ENCODE measurements around the gene FLYWCH1. TPM values are rescaled to one million over a fixed set of nuclear protein-coding genes. Genes with fewer than 3 reads are reported as not detected.

FLYWCH1 gene
- total RNA-seq, 1 donor from 2014 or later = 30.8 TPM

GRCh38 chr16:2982402-2982801 is 70.7 kb downstream of the FLYWCH1 start:
- no peak for DNase-seq (ENCODE audit: low spot score)

- DNase-seq (ENCODE audit: low spot score) = peak; percentile 74
These were observed 72.0 kb downstream of the FLYWCH1 start for GRCh38 chr16:2983706-2984136.

GRCh38 chr16:2985462-2985861 is 73.7 kb downstream of the FLYWCH1 start:
- DNase-seq (ENCODE audit: low spot score) = no peak

GRCh38 chr16:2985893-2986355 is 74.2 kb downstream of the FLYWCH1 start:
- DNase-seq (ENCODE audit: low spot score) = no peak

- no peak for DNase-seq (ENCODE audit: low spot score)
These were observed 75.0 kb downstream of the FLYWCH1 start for GRCh38 chr16:2986623-2987188.

GRCh38 chr16:2987286-2987685 is 75.6 kb downstream of the FLYWCH1 start:
- DNase-seq (ENCODE audit: low spot score) = no peak

- peak; percentile 82 for DNase-seq (ENCODE audit: low spot score)
These were observed 76.1 kb downstream of the FLYWCH1 start for GRCh38 chr16:2987833-2988232.

GRCh38 chr16:2988590-2989099 is 76.9 kb downstream of the FLYWCH1 start:
- DNase-seq (ENCODE audit: low spot score) = no peak

GRCh38 chr16:2990891-2991290 is 79.2 kb downstream of the FLYWCH1 start:
- DNase-seq (ENCODE audit: low spot score) = no peak

- DNase-seq (ENCODE audit: low spot score) = no peak
These were observed 80.0 kb downstream of the FLYWCH1 start for GRCh38 chr16:2991566-2992261.

- no peak for DNase-seq (ENCODE audit: low spot score)
These were observed 80.8 kb downstream of the FLYWCH1 start for GRCh38 chr16:2992383-2993081.

GRCh38 chr16:2996298-2996697 is 84.6 kb downstream of the FLYWCH1 start:
- DNase-seq (ENCODE audit: low spot score) = no peak

GRCh38 chr16:2999929-3000328 is 88.2 kb downstream of the FLYWCH1 start:
- DNase-seq (ENCODE audit: low spot score) = no peak

GRCh38 chr16:3000540-3000939 is 88.8 kb downstream of the FLYWCH1 start:
- no peak for DNase-seq (ENCODE audit: low spot score)

Other genes with a start within 250 kb of the FLYWCH1 start
- gene KCTD5, start 229.4 kb upstream of the FLYWCH1 start, total RNA-seq (ENCODE audit: insufficient read depth, low replicate concordance) = 9.6 TPM
- gene PRSS27, start 191.7 kb upstream of the FLYWCH1 start, total RNA-seq (ENCODE audit: insufficient read depth, low replicate concordance) = 1.4 TPM
- 123 TPM for gene SRRM2, start 159.3 kb upstream of the FLYWCH1 start, total RNA-seq (ENCODE audit: insufficient read depth, low replicate concordance)
- gene ELOB, start 134.7 kb upstream of the FLYWCH1 start, total RNA-seq (ENCODE audit: insufficient read depth, low replicate concordance) = 159 TPM
- gene PRSS33, start 124.4 kb upstream of the FLYWCH1 start, total RNA-seq (ENCODE audit: insufficient read depth, low replicate concordance) = 0.96 TPM
- gene PRSS41, start 113.5 kb upstream of the FLYWCH1 start, total RNA-seq (ENCODE audit: insufficient read depth, low replicate concordance) = not detected
- not detected for gene PRSS21, start 94.7 kb upstream of the FLYWCH1 start, total RNA-seq (ENCODE audit: insufficient read depth, low replicate concordance)
- gene ZG16B, start 81.6 kb upstream of the FLYWCH1 start, total RNA-seq (ENCODE audit: insufficient read depth, low replicate concordance) = 7.2 TPM
- gene PRSS22, start 53.8 kb upstream of the FLYWCH1 start, total RNA-seq (ENCODE audit: insufficient read depth, low replicate concordance) = 3.1 TPM
- gene FLYWCH2, start 28.7 kb upstream of the FLYWCH1 start, total RNA-seq (ENCODE audit: insufficient read depth, low replicate concordance) = 25.5 TPM
- gene KREMEN2, start 52.3 kb downstream of the FLYWCH1 start, total RNA-seq (ENCODE audit: insufficient read depth, low replicate concordance) = 0.48 TPM
- gene PAQR4, start 57.4 kb downstream of the FLYWCH1 start, total RNA-seq (ENCODE audit: insufficient read depth, low replicate concordance) = 5.8 TPM
- 6.0 TPM for gene PKMYT1, start 68.5 kb downstream of the FLYWCH1 start, total RNA-seq (ENCODE audit: insufficient read depth, low replicate concordance)
- gene CLDN9, start 101.0 kb downstream of the FLYWCH1 start, total RNA-seq (ENCODE audit: insufficient read depth, low replicate concordance) = not detected
- 0.72 TPM for gene CLDN6, start 106.3 kb downstream of the FLYWCH1 start, total RNA-seq (ENCODE audit: insufficient read depth, low replicate concordance)
- gene TNFRSF12A, start 108.4 kb downstream of the FLYWCH1 start, total RNA-seq (ENCODE audit: insufficient read depth, low replicate concordance) = 150 TPM
- 3.1 TPM for gene HCFC1R1, start 112.0 kb downstream of the FLYWCH1 start, total RNA-seq (ENCODE audit: insufficient read depth, low replicate concordance)
- gene THOC6, start 112.1 kb downstream of the FLYWCH1 start, total RNA-seq (ENCODE audit: insufficient read depth, low replicate concordance) = 29.4 TPM
- gene BICDL2, start 125.0 kb downstream of the FLYWCH1 start, total RNA-seq (ENCODE audit: insufficient read depth, low replicate concordance) = 2.2 TPM
- gene MMP25, start 134.6 kb downstream of the FLYWCH1 start, total RNA-seq (ENCODE audit: insufficient read depth, low replicate concordance) = 0.24 TPM
- gene IL32, start 153.7 kb downstream of the FLYWCH1 start, total RNA-seq (ENCODE audit: insufficient read depth, low replicate concordance) = 13.2 TPM
- not detected for gene ZSCAN10, start 187.4 kb downstream of the FLYWCH1 start, total RNA-seq (ENCODE audit: insufficient read depth, low replicate concordance)
- 8.9 TPM for gene ZNF205, start 200.7 kb downstream of the FLYWCH1 start, total RNA-seq (ENCODE audit: insufficient read depth, low replicate concordance)
- 0.96 TPM for gene ZNF213, start 223.1 kb downstream of the FLYWCH1 start, total RNA-seq (ENCODE audit: insufficient read depth, low replicate concordance)

Data from umbilical cord (tissue), 2 donors.